LNCAP (cell line): ENCODE measurements around the gene ARL4C.

ENCODE experiments used
- TF ChIP-seq, protein P1 (sequence below): fragments of 450-650 bp; IDR thresholded peaks from 2 replicates; pipeline ENCODE4 v1.5.1; 2017; ENCODE audit warnings: mild to moderate bottlenecking

Gene ARL4C

DNA sequence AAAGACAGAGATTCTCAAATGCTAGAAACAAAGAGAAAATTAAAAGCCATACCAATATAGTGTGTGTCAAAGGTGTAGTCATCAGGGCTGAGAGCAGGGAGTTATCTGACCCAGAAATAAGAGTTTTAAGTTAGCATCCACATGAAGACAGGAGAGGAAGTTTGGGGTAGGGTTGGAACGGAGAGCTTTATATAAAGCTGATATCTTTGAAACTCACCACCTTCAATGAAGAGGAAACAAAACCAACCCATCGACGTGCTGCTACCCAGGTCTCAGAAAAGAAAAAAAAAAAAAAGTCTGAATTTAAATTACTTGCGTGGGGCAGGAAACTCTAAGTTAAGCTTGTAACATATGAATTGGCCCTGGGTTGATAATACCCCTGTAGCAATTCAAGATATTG lies 42.4 kb downstream of the ARL4C start:
- TF ChIP-seq, protein P1, sequence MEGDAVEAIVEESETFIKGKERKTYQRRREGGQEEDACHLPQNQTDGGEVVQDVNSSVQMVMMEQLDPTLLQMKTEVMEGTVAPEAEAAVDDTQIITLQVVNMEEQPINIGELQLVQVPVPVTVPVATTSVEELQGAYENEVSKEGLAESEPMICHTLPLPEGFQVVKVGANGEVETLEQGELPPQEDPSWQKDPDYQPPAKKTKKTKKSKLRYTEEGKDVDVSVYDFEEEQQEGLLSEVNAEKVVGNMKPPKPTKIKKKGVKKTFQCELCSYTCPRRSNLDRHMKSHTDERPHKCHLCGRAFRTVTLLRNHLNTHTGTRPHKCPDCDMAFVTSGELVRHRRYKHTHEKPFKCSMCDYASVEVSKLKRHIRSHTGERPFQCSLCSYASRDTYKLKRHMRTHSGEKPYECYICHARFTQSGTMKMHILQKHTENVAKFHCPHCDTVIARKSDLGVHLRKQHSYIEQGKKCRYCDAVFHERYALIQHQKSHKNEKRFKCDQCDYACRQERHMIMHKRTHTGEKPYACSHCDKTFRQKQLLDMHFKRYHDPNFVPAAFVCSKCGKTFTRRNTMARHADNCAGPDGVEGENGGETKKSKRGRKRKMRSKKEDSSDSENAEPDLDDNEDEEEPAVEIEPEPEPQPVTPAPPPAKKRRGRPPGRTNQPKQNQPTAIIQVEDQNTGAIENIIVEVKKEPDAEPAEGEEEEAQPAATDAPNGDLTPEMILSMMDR: no peak

DNA sequence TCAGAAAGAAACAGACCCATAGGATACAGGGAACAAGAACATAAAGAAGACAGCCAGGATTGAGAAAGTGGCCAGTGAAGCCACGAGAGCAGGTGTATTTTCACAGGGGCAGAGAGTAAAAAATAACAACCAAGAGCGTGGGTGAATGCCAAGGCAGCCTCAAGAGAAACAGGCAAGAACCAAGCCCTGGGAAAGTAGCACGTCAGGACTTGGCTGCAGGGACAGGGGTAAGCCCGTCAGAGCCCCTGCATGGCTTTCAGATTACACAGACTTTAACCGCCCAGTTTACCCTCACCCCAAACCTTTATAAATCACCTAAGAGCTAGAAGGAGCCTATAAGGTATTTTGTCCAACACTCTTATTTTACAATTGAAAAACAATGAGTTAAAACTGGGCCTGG lies 43.7 kb downstream of the ARL4C start:
- TF ChIP-seq, protein P1: no peak

DNA sequence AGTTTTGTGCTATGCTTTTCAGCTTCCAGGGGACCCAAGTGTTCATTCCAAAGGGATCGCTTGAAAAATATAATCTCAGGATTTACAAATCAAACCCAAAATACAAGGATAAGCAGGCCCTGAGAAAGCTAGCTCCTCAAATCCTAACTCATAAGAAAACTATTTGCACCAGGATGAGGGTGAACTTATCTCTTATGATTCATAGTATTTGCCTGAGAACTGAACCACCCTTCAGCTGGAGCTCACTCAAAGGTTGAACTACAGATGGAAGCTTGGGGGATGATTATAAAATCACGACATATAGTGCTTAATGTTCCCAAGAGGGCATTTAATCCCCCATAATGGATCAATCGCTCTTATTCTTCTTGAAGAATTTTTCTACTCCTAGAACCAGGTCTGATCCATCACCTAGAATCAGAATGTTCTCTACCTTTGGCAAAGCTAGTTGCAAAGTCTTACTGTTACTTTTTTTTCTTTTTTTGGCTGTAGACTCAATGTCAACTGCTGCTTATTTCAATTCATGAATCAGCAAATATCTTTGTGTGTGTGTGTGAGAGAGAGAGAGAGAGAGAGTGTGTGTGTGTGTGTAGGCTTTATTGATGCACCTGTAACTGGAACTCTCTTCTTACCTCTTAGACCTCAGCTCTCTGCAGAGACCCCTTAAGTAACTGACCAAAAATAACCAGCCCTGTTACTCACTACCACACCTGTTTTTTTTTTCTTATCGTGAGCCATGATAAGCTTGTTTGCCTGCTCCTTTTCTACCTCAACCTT lies 44.8 kb downstream of the ARL4C start:
- TF ChIP-seq, protein P1: no peak

DNA sequence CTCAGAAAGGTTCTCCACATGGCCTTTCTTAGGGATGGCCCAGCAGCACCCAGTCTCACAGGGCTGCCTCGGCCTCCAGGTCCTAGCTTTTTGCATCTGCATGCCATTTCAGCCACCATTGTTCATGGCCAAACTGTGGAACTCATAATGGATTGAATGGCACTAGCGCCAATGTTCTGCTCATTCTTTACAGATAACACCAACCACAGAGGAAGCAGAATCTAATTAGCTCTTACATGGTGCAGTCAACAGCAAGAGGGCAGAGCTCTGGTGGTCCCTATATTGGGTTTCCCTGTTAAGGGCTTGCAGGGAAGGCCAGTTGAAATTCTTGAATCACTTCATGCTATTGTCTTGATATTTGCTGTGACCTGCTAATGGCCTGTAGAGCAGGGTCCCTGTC lies 45.6 kb downstream of the ARL4C start:
- TF ChIP-seq, protein P1: no peak

DNA sequence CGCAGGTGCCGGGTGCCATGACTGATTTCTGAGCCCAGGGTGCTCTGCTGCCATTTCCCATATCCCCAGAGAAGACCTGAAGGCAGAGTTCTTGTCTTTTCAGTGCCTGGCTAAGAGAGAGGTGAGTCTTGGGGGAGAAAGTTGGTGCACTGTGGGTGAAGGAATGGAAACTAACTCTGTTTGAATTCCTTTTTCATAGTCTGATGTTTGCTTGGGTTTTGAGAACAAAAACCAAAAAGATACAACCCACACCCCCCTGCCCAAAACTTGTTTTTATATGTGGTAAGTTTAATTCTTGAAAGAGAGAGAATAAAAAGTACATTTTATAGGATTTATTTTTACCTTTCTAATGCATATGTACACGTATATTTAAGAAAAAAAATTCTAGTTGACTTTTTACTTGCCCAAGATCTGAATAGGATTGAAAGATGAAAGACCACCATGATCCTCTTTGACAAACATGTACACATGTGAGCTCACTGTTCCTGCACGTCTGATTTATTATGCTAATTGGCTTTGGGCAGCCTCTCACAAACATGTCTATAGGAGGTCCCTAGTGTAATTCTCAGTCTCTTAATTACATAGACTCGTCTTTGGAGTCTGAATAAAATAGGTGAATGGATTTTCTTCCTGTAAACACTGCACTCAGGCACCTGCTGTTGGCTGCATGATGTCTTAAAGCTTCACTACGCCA lies 46.3 kb downstream of the ARL4C start:
- TF ChIP-seq, protein P1: no peak

DNA sequence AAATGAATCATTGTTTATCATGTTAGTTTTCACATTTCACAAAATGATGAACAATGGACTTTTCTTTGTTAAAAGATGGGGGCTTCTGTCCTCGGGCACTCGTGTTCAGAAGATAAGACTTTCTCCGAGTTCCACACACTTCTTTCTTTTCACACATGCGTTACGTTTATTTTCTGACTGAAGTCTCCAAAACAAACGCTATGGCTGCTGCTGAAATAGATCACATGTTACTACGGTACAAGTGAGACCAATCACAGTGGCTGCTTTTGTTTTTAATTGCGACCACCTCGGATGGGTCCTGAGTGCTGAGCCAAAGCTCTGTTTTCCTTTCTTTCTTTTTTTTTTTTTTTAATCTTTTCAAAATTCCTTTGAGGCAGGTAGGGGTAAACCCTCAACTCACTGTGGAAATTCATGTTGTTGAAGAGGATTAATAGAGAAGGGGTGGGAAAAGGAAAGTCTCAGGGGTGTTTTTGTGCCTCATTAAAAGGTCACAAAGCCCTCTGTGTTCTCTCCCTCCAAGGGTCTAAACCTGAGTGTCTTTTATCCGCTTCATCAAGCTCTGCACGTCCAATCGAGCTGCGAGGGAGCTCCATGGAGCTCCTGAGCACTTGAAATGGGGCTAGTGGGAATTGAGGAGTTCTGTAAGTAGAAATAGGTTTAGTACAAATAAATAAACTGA lies 48.2 kb downstream of the ARL4C start:
- TF ChIP-seq, protein P1: no peak

DNA sequence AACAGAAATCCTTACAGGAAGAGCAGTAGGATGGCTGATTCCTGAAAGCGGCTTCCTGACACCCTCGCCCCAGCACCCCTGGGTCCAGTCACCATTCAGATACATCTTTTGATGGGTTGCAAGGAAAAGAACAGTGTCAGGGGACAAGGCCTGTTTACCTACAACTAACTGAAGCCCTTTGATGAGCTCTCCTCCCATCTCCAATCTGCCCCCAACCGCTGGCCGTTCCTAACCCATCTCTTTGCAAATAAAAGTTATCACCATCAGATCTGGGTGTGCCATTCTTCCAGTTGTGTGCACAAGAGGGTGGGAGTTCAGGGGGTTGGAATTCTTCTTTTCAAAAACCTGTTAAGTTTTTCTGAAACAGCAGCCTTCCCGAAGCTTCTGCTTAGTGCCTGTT lies 48.9 kb downstream of the ARL4C start:
- TF ChIP-seq, protein P1: no peak
